ENCODE data around the gene GIGYF2.
"Not testable (repeated sequence)": the region's sequence is repeated elsewhere in the genome, so short reads cannot be mapped to it uniquely, and the experiment has no call there.

GIGYF2 gene

GRCh38 chr2:232898592-232899543 is 201.7 kb downstream of the GIGYF2 start:
- DNase-seq = no peak

GRCh38 chr2:232900811-232901735 is 203.9 kb downstream of the GIGYF2 start:
- no peak for DNase-seq

- DNase-seq = no peak
Observed at GRCh38 chr2:232901736-232902578, 204.8 kb downstream of the GIGYF2 start.

DNA sequence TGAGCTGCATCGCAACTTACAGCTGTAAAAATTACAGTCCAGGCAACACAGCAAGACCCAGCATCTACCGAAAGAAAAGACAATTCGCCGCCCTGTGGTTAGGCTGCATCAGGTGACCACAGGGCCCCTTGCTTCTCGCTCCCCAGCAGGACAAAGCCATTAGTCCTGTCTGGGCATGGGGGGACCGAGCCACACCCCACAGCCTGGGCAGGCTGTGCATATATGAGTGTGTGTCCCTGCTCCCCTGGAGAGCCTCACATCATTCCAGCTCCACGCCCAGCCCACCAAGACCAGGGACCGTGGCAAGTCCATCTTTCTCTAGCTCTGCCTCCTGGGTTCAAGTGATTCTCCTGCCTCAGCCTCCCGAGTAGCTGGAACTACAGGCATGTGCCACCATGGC is 206.9 kb downstream of the GIGYF2 start:
- DNase-seq = no peak

DNA sequence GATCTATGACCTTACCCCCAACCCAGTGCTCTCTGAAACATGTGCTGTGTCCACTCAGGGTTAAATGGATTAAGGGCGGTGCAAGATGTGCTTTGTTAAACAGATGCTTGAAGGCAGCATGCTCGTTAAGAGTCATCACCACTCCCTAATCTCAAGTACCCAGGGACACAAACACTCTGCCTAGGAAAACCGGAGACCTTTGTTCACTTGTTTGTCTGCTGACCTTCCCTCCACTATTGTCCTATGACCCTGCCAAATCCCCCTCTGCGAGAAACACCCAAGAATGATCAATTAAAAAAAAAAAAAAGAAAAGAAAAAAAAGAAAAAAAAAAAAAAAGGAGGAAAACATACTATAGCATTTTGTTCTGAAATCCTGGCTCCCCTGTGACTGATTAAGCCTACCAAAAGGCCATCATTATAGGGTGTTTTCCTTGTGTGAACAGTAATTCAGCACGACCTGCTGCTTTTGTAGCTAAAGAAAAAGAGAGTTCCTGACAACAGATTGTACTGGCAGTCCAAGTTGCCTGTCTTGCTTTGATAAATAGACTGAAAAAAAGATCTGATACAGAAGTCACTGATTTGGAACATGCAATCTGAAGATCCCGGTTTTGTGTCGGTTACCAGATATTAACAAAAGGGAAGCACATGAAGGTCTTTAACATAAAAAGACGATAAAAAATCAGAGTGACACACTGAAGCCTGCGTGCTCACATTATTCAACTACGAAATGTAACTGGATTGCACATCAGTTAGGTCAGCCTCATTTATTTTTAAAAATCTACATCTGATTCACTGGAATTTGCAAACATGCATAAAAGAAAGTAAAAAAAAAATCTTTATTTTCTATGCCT is 210.0 kb downstream of the GIGYF2 start:
- DNase-seq = not testable (repeated sequence)

DNA sequence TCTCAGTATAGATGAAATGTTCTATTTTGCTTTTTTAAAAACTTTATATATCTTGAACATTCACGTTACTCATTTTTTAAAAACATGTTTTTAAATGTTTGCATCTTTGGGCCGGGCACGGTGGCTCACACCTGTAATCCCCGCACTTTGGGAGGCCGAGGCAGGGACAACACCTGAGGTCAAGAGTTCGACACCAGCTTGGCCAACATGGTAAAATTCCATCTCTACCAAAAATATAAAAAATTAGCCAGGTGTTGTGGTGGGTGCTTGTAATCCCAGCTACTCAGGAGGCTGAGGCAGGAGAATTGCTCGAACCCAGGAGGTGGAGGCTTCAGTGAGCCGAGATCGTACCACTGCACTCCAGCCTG is 210.6 kb downstream of the GIGYF2 start:
- DNase-seq = not testable (repeated sequence)

GRCh38 chr2:232908695-232909094 is 211.6 kb downstream of the GIGYF2 start:
- no peak for DNase-seq
